GM18519 (cell line): Measurements from ENCODE around the gene CALN1.
"Not testable (repeated sequence)": the region's sequence is repeated elsewhere in the genome, so short reads cannot be mapped to it uniquely, and the experiment has no call there.

Experiments
- ATAC-seq: cut with Tn5 transposase; IDR thresholded peaks from one replicate; pipeline ENCODE4 v1.9.1; 2021; ENCODE audit warnings: mild to moderate bottlenecking, moderate library complexity; ENCODE audit not compliant: unreplicated experiment, low FRiP score

Gene CALN1

GRCh38 chr7:72213081-72213480 lies 199.1 kb downstream of the CALN1 start:
- no peak for ATAC-seq

GRCh38 chr7:72211175-72211574 lies 201.0 kb downstream of the CALN1 start:
- no peak for ATAC-seq

GRCh38 chr7:72209006-72209405 lies 203.1 kb downstream of the CALN1 start:
- not testable (repeated sequence) for ATAC-seq

GRCh38 chr7:72196176-72196575 lies 216.0 kb downstream of the CALN1 start:
- ATAC-seq: no peak

GRCh38 chr7:72190919-72191318 lies 221.2 kb downstream of the CALN1 start:
- ATAC-seq: no peak

GRCh38 chr7:72190146-72190545 lies 222.0 kb downstream of the CALN1 start:
- ATAC-seq: no peak

- ATAC-seq: no peak
These were observed 225.0 kb downstream of the CALN1 start for GRCh38 chr7:72187179-72187578.

- no peak for ATAC-seq
These were observed 228.3 kb downstream of the CALN1 start for GRCh38 chr7:72183835-72184234.

GRCh38 chr7:72182036-72182435 lies 230.1 kb downstream of the CALN1 start:
- ATAC-seq: no peak

GRCh38 chr7:72176875-72177274 lies 235.3 kb downstream of the CALN1 start:
- ATAC-seq: no peak

- no peak for ATAC-seq
These were observed 241.7 kb downstream of the CALN1 start for GRCh38 chr7:72170475-72170874.

- ATAC-seq: no peak
These were observed 248.9 kb downstream of the CALN1 start for GRCh38 chr7:72163271-72163670.

- no peak for ATAC-seq
These were observed 250.6 kb downstream of the CALN1 start for GRCh38 chr7:72161534-72161933.

- ATAC-seq: no peak
These were observed 252.2 kb downstream of the CALN1 start for GRCh38 chr7:72159911-72160310.

- no peak for ATAC-seq
These were observed 255.5 kb downstream of the CALN1 start for GRCh38 chr7:72156671-72157070.

GRCh38 chr7:72153132-72153512 lies 259.0 kb downstream of the CALN1 start:
- ATAC-seq: no peak

GRCh38 chr7:72152161-72153131 lies 259.7 kb downstream of the CALN1 start:
- ATAC-seq: no peak

GRCh38 chr7:72140566-72140965 lies 271.6 kb downstream of the CALN1 start:
- no peak for ATAC-seq

- ATAC-seq: no peak
These were observed 285.0 kb downstream of the CALN1 start for GRCh38 chr7:72127136-72127535.

GRCh38 chr7:72123913-72124312 lies 288.2 kb downstream of the CALN1 start:
- ATAC-seq: no peak

GRCh38 chr7:72118366-72118765 lies 293.8 kb downstream of the CALN1 start:
- ATAC-seq: no peak

- no peak for ATAC-seq
These were observed 298.0 kb downstream of the CALN1 start for GRCh38 chr7:72114129-72114528.
